BLaER1 treated with 17β-estradiol and CSF1 and Interleukin-3, amounts not matched to agents 10 nM and 100 nM (cell line): ENCODE measurements around the gene MYO5B.
A peak's percentile ranks its signal among the peaks of the same experiment; 100 is the strongest.

Source experiments
- H3K27ac ChIP-seq, 11 experiments: shearing (Covaris generic); formaldehyde crosslinking; 2 replicates each; pipeline ENCODE4 v1.8.1; 2022
- H3K27me3 ChIP-seq, 11 experiments: shearing (Covaris generic); formaldehyde crosslinking; 2 replicates each; pipeline ENCODE4 v1.8.1; 2022
- H3K36me3 ChIP-seq, 11 experiments: shearing (Covaris generic); formaldehyde crosslinking; 2 replicates each; pipeline ENCODE4 v1.8.1; 2022
- H3K4me1 ChIP-seq, 10 experiments: shearing (Covaris generic); formaldehyde crosslinking; 2 replicates each; pipeline ENCODE4 v1.8.1; 2022
- H3K4me2 ChIP-seq, 11 experiments: shearing (Covaris generic); formaldehyde crosslinking; 2 replicates each; pipeline ENCODE4 v1.8.1; 2022
- H3K4me3 ChIP-seq, 10 experiments: shearing (Covaris generic); formaldehyde crosslinking; 2 replicates each; pipeline ENCODE4 v1.8.1; 2022
- H3K9ac ChIP-seq, 11 experiments: shearing (Covaris generic); formaldehyde crosslinking; 2 replicates each; pipeline ENCODE4 v1.8.1; 2022
- H3K9me3 ChIP-seq, 11 experiments: shearing (Covaris generic); formaldehyde crosslinking; replicated peaks in 1 of 11; 2 replicates each; pipeline ENCODE4 v1.8.1; 2022
- H4K20me1 ChIP-seq, 11 experiments: shearing (Covaris generic); formaldehyde crosslinking; 2 replicates each; pipeline ENCODE4 v1.8.1; 2022
- Cebpa-rat ChIP-seq, 11 experiments: shearing (Covaris generic); IDR thresholded peaks; 2 replicates each; pipeline ENCODE4 v1.8.1; 2022

The MYO5B gene

GRCh38 chr18:49988733-49989132 is 206.2 kb downstream of the MYO5B start:
- H3K4me1 ChIP-seq, result peaks cover 0 to 17% (median 10%) of the 10 kb centered on the region in 10 experiments; a peak in 16 of 20 replicates
- no peak overlapping the region for H3K27ac ChIP-seq
- H3K4me2 ChIP-seq, result peak overlapping the region in 6 of 11 experiments; percentile 2 to 49 (median 44); a peak in 6 of 22 replicates
- H4K20me1 ChIP-seq, result no peaks in the 10 kb centered on the region
- H3K27me3 ChIP-seq, result no peaks in the 10 kb centered on the region
- H3K9ac ChIP-seq, result no peak overlapping the region
- H3K36me3 ChIP-seq, result no peaks in the 10 kb centered on the region
- no peaks in the 10 kb centered on the region for H3K9me3 ChIP-seq
- no peak overlapping the region for H3K4me3 ChIP-seq
- no peak for TF ChIP-seq Cebpa-rat (IDR thresholded peaks at IDR 0.05)

- Histone ChIP-seq H3K27me3 (no peaks in the 10 kb centered on the region), H3K4me3 (no peak overlapping the region), H3K9ac (no peak overlapping the region), H3K4me2 (0 out of 22 replicates have a peak overlapping the region, but pooled peaks of 1 of the 11 experiments have one; percentile 2), H3K4me1 (peaks cover 0 to 17% (median 10%) of the 10 kb centered on the region in 10 experiments; a peak in 16 of 20 replicates), H3K27ac (no peak overlapping the region), H4K20me1 (no peaks in the 10 kb centered on the region), H3K9me3 (no peaks in the 10 kb centered on the region), H3K36me3 (no peaks in the 10 kb centered on the region)
- no peak for TF ChIP-seq Cebpa-rat (IDR thresholded peaks at IDR 0.05)
Observed at GRCh38 chr18:49988101-49988500, 206.8 kb downstream of the MYO5B start.

GRCh38 chr18:49985236-49985635 is 209.7 kb downstream of the MYO5B start:
- Histone ChIP-seq H3K4me1 (peaks cover 0 to 17% (median 10%) of the 10 kb centered on the region in 10 experiments; a peak in 16 of 20 replicates), H4K20me1 (no peaks in the 10 kb centered on the region), H3K9ac (no peak overlapping the region), H3K4me3 (no peak overlapping the region), H3K4me2 (no peak overlapping the region), H3K9me3 (no peaks in the 10 kb centered on the region), H3K27me3 (no peaks in the 10 kb centered on the region), H3K27ac (no peak overlapping the region), H3K36me3 (no peaks in the 10 kb centered on the region)
- TF ChIP-seq Cebpa-rat (IDR thresholded peaks at IDR 0.05), result no peak

DNA sequence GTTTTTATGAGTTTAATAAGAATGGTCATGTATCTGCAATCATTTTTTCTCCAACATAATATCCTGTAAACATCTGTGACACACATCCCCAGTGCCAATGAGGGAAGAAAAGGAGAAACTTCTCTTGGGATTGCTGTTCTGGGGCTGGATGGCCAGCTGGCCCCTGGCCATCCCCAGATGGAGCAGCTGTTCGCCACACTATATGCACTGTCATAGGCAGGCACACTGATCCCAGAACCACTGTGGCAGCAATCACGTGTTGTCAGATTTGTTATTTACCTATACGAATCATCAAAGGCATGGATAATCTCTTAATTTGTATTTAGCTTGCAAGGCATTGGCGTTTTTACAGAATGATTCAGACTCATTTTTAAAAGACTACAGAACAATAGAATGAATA is 214.1 kb downstream of the MYO5B start:
- Histone ChIP-seq H3K4me2 (no peak overlapping the region), H3K4me1 (peaks cover 0 to 16% (median 11%) of the 10 kb centered on the region in 10 experiments; a peak in 13 of 20 replicates), H3K9ac (no peak overlapping the region), H3K27ac (no peak overlapping the region), H3K4me3 (no peak overlapping the region), H3K27me3 (no peaks in the 10 kb centered on the region), H3K9me3 (no peaks in the 10 kb centered on the region), H3K36me3 (no peaks in the 10 kb centered on the region), H4K20me1 (no peaks in the 10 kb centered on the region; a peak in 1 of 22 replicates)
- TF ChIP-seq Cebpa-rat (IDR thresholded peaks at IDR 0.05), result no peak

GRCh38 chr18:49976795-49977560 is 218.0 kb downstream of the MYO5B start:
- Histone ChIP-seq H3K9ac (no peak overlapping the region), H3K4me1 (peaks cover 0 to 16% (median 11%) of the 10 kb centered on the region in 10 experiments; a peak in 13 of 20 replicates), H3K4me3 (no peak overlapping the region), H3K27ac (no peak overlapping the region), H3K36me3 (no peaks in the 10 kb centered on the region), H3K4me2 (peak overlapping the region in 8 of 11 experiments; percentile 30 to 63 (median 48); a peak in 16 of 22 replicates), H3K9me3 (no peaks in the 10 kb centered on the region), H3K27me3 (no peaks in the 10 kb centered on the region), H4K20me1 (no peaks in the 10 kb centered on the region; a peak in 1 of 22 replicates)
- no peak for TF ChIP-seq Cebpa-rat (IDR thresholded peaks at IDR 0.05)

- Histone ChIP-seq H3K4me3 (no peak overlapping the region), H3K4me2 (no peak overlapping the region), H3K27ac (no peak overlapping the region), H3K4me1 (peaks cover 0 to 16% (median 11%) of the 10 kb centered on the region in 10 experiments; a peak in 13 of 20 replicates), H3K9me3 (no peaks in the 10 kb centered on the region), H3K27me3 (no peaks in the 10 kb centered on the region), H3K36me3 (no peaks in the 10 kb centered on the region), H4K20me1 (no peaks in the 10 kb centered on the region; a peak in 1 of 22 replicates), H3K9ac (no peak overlapping the region)
- TF ChIP-seq Cebpa-rat (IDR thresholded peaks at IDR 0.05), result no peak
Observed at GRCh38 chr18:49976001-49976400, 218.9 kb downstream of the MYO5B start.

GRCh38 chr18:49974079-49974478 is 220.9 kb downstream of the MYO5B start:
- TF ChIP-seq Cebpa-rat (IDR thresholded peaks at IDR 0.05), result no peak
- H3K4me1 ChIP-seq, result peaks cover 0 to 16% (median 11%) of the 10 kb centered on the region in 10 experiments; a peak in 13 of 20 replicates

GRCh38 chr18:49973592-49973991 is 221.4 kb downstream of the MYO5B start:
- no peak for TF ChIP-seq Cebpa-rat (IDR thresholded peaks at IDR 0.05)
- Histone ChIP-seq H3K4me3 (no peak overlapping the region), H3K27me3 (no peaks in the 10 kb centered on the region), H3K9ac (no peak overlapping the region), H3K4me2 (no peak overlapping the region), H4K20me1 (no peaks in the 10 kb centered on the region), H3K27ac (no peak overlapping the region), H3K9me3 (no peaks in the 10 kb centered on the region), H3K36me3 (no peaks in the 10 kb centered on the region), H3K4me1 (peaks cover 0 to 16% (median 11%) of the 10 kb centered on the region in 10 experiments; a peak in 13 of 20 replicates)

More at GRCh38 chr18:49974079-49974478, 220.9 kb downstream of the MYO5B start:
- no peak overlapping the region for H3K9ac ChIP-seq
- no peak overlapping the region for H3K4me2 ChIP-seq
- H3K36me3 ChIP-seq, result no peaks in the 10 kb centered on the region
- no peak overlapping the region for H3K4me3 ChIP-seq
- no peaks in the 10 kb centered on the region for H3K27me3 ChIP-seq
- no peaks in the 10 kb centered on the region; a peak in 1 of 22 replicates for H4K20me1 ChIP-seq
- H3K9me3 ChIP-seq, result no peaks in the 10 kb centered on the region
- H3K27ac ChIP-seq, result no peak overlapping the region

DNA sequence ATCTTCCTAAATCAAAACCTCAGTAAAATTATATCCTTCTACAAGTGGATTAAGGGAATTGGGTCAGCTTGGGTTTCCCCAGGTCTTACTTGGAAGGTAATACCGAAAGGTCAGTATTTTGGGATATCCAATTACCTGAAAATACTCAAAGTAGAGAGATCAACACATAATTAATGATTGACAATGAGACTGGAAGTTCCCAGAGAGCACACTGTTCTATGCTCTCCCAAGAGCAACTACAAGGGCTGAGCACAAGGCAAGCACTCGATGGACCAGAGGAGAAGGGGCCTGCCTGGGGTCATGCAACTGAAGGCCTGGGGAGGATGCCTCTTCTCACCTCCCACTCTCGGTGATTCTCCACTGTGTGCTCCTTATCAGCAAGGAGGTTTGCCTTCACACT is 222.4 kb downstream of the MYO5B start:
- Histone ChIP-seq H4K20me1 (no peaks in the 10 kb centered on the region), H3K9ac (no peak overlapping the region), H3K27ac (no peak overlapping the region), H3K27me3 (no peaks in the 10 kb centered on the region), H3K9me3 (no peaks in the 10 kb centered on the region), H3K4me2 (no peak overlapping the region), H3K4me3 (no peak overlapping the region), H3K36me3 (no peaks in the 10 kb centered on the region), H3K4me1 (peaks cover 0 to 21% (median 18%) of the 10 kb centered on the region in 10 experiments; a peak in 13 of 20 replicates)
- no peak for TF ChIP-seq Cebpa-rat (IDR thresholded peaks at IDR 0.05)
